HG02610 (cell line): ENCODE results near the gene ADAM19.

Experiments used
- ATAC-seq: cut with Tn5 transposase; IDR thresholded peaks from one replicate; pipeline ENCODE4 v1.9.1; 2021; ENCODE audit warnings: mild to moderate bottlenecking, moderate library complexity; ENCODE audit not compliant: unreplicated experiment

The ADAM19 gene

DNA sequence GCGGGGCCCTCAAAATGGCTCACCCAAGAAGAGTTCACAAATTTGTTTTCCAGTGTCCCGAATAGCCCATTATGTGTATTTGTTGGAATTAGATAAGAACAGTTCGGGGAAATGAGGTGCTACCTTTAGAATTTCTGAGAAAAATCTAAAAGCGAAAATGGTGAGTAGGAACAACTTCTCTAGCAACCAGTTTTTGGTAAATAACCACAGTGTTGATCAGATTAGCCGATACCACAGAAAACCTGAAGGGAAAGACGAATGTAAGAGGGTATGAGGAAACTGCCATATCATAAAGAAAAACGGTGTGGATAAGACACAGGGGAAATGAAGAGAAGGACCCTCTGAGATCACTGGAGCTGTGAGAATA is 31.0 kb downstream of the ADAM19 start:
- ATAC-seq: no peak

DNA sequence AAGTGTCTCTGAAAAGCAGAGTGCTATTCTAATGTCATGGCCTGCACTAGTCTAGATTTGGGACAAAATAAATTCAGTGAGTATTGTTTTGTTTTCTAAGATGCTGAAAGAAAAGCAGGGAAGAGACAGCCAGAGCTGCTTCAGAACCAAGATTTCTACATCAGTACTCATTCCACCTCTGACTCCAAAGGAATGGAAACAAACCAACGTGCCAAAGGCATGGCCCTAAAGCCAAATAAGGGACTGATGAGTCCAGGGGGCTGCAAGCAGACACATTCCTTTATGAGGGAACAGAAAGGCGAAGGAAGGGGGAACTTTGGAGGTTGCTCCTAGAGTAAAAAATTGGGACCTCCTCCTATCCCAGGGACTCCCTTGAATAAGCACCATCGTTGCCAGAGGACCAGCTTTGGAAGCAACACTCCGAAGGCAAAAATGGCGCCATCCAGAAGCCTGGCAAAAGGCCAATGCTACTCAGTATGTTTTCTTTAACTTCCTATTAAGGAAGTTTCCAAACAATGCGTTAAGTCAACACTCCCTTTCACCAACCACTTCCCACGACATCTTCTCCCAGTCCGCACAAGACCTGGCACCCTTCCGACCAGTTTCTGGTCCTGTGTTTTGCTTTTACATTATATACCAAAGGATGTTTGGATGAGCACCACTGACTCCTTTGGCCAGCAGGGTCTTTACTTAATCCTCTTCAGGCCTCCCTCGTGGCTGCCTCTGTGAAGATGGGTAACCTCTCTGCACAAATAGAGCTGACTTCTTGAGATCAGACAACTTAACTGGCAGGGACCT is 31.6 kb downstream of the ADAM19 start:
- no peak for ATAC-seq

DNA sequence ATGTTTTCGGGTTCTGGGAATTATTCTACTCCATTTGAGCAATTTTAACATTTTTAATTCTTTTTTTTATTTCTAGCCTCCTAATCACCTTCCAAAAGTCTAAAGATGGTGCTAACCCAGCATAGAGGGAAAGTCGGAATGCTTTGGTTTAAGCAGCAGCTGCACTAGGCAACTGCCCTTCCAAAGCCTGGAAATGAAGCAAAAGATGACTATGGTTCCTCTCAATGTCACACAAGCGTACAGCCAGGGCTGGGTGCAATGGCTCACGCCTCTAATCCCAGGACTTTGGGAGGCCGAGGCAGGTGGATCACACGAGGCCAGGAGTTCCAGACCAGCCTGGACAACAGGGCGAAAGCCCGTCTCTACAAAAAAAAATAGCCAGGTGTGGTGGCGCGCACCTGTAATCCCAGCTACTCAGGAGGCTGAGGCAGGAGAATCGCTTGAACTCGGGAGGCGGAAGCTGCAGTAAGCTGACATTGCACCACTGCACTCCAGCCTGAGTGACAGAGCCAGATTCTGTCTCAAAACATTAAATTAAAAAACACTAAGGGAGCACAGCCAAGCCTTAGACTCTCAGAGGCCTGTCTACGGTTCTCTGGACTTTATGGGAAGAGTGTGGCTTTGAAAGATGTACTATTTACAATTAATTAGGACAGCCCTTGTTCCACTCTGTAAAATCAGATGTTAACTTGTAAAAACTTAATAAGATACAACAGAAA is 33.1 kb downstream of the ADAM19 start:
- no peak for ATAC-seq

DNA sequence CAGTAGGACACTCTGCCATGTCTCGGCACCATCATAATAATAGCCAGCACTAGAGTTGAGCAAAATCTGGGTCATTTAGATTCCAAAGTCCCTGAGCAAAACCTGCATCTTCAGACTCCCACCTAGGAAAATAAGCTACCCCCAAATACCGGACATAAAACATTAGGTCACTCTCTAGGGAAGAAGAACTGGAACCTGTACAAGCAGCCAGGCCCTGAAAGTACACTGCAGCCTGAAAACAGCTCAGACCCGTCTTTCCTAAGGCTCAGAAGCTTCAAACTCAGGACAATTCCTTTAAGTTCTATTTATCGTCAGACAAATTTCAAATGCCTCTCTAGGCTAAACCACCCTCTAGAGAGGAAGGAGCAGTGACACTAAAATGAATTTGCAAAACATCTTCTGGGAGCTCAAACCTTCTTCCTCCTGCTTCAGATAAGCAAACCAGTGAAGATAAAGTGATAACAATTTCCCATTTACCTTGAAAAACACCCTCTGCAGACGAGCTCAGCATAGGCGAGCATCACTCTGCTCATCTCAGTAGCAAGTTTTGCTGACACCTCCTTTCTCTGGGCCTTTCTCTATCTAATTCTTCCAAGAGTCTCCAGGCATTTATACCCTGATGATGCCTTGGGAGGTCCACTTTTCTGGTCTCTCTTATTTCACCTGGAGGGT is 34.0 kb downstream of the ADAM19 start:
- ATAC-seq: no peak

DNA sequence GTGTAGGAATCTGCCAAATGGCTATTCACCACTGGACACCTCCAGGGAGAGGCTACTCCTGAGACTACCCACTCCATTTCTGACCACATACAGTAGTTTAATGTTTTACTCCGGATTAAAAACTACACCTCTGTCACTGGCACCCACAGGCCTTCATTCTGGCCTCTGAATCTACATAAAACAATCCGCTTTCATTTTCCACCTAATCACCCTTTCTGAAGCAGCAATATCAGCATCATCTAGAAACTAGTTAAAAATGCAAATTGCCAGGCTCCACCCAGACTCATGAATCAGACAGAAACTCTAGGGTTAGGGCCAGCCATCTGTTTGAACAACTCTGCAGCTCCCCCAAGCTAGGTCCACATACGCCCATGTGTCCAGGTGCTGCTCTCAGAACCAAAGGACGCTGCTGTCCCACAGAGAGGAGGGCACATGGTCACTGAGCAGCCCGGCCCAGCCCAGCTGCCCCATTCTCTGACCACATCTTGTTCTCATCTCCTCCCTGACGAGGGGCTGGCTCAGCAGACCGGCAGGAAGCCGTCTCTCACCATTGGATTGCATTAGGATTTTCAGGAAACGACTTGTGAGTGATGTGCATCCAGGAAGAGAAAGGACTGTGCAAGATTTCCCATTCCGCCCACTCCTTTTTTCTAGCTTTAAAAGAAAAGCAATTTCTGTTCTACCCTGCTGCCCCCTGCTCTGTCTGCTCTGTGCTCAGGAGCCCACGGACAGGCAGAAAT is 34.7 kb downstream of the ADAM19 start:
- ATAC-seq: peak; percentile 97

DNA sequence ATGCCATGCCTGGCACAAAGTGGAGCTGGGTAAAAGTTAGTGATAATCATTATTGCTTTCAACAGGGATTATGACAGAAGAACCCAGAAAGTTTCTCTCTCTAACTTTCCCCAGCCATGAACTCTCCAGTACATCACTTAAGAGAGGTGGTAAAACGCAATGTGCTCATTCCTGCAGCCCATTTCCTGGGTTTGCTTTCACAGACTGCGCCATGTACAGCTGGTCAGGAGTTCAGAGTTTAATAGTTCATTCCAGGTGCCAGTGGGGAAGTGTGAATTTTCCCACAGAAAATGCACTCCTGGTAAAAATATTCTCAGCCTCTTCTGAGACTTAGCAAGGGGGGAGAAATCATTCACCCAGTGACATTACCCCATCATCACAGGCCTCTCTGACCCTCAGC is 35.5 kb downstream of the ADAM19 start:
- ATAC-seq: no peak

DNA sequence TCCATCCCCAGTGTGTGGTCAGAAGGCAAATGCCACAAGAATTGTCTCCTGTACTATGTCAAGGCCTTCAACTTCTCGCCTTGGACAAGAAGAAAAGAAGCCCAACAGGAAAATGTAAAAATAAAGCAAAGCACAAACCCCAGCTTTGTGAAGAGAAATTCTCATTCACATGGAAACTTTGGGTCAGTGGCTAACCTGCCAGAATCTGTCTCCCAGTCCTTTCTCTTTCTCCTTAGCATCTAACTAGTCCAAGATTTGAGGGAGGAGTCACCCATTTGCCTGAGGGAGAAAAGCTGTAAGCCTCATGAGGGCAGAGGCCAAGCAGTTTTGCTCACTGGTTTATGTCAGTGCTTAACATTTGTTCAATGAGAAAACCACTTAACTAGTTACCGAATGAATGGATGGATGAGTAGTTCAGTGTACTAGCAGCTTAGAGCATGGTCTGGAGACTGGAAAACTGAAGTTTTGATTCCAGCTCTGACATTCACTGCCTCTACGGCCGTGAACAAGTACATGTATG is 36.0 kb downstream of the ADAM19 start:
- no peak for ATAC-seq

DNA sequence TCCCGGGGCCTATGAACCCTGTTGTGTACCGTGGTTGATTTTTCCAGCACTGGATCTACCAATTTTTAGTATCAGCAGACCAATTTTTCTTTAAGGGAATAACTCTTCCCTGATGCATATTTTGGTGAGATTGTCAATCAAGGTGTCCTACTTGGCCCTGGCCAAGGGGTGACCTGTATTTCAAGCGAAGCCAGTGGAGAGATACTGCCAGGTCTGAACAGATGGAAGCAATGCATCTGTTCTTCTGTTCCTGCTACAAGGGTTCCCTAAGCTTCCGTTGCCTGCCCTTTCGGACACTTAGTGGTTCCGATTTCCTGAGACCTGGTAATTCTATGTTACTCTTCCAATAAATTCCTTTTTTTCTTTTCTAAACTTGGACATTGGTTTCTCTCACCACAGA is 37.3 kb downstream of the ADAM19 start:
- ATAC-seq: no peak

DNA sequence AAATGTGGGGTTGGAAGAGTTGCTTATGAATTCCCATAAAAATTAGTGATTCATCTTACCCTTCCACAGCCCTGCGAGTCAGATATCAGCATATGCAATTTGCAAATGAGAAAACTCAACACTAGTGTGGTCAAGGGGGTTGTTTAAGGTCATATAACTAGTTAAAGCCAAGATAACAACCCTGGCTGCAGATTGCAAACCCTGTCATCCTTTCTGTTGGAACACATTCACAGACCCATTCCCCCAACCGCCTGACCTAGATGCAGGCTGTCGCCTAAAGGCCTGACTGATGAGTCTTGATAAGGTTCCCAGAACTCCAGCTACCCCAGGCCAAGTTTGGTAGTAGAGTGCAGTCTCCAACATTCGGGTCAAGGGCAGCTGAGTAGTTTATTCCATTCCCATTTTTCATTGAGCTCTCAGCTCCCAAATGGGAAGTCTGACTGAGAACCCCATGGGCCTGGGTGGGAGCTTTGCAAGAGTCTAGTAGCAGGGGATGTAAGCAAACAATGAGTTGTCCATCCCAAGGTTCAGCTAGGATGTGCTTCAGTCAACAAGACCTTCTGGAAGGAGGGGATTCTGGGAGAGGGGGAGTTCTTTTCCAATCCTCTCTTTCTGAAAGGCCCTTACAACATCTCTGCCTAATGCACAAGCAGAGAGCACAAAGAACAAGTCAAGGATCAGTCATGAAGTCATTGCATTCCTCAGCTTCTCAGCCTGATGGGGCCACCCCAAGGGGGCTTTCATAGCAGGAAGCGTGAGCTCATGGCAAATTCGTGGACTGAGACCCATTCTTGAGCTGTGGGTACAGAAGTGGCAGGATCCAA is 40.3 kb downstream of the ADAM19 start:
- ATAC-seq: no peak

DNA sequence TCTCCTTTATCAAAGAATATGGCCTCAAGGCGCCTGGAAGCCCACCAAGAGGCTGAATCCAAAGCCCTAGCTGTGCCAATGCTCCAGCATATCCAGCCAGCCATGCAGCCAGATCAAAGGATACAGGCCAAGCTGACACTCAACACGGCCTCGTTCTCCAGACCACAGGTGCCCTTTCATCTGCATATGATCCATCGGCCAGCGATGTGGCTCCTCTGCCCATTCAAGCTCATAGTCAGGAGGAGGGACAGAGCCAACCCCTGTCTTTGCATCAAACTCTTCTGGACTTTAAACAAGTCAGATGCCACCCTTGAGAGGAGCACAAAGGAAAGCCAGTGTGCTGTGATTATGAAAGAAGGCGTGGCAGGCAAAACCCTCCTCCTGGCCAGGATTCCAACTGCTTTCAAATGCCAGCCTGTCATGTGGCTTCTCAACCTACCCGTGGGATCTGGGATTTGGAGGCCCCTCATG is 42.5 kb downstream of the ADAM19 start:
- ATAC-seq: no peak

DNA sequence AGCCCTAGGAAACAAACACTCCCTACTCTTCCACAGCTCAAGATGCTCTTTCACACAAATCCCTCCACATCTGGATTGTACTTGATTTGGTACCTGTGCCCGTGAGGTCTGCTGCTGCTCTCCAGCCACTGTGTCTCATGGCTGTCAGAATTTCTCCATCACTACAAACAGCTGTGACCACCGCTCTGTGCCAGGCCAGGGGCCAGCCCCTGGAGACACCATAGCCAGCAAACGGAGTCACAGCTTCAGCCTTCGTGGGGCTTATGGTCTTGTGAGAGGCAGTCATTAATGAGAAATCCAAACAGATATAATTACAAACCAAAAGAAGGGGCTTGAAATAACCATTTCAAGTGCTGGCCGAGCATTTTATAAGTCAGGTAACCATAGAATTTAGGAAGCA is 43.6 kb downstream of the ADAM19 start:
- no peak for ATAC-seq

DNA sequence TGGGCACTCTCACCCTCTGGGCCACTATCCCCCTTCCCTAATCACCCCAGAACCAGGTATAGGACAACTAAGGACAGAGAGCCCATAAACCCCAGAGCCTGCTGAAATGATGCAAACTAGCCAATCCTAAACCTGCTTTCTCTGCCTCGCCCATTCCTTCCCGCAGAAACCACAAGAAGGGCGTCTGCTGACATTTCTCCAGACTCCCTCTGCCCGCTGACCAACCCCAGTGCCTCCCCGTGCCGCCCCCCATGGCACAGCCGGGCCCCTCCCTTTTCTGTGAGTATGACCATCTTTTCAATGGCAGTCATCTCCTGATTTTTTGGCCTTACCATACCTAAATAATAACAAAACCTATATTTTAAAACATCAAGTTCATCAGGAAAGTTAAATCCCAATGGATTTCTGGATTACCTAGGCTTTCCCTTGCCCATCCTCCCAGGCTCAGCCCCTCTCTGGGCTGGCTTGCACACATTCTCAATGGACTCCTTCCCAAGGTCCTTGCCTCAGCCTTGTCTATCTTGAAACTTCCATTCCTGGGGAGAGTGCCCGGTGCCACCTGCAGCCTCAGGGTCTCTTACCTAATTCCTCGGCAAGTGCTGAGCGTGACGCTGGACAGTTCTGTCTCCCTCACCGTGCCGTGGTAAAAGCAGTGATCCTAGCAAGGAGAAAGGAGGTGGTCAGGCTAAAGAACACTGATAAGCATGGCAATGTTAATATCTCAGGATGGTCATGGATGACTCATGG is 45.2 kb downstream of the ADAM19 start:
- no peak for ATAC-seq

DNA sequence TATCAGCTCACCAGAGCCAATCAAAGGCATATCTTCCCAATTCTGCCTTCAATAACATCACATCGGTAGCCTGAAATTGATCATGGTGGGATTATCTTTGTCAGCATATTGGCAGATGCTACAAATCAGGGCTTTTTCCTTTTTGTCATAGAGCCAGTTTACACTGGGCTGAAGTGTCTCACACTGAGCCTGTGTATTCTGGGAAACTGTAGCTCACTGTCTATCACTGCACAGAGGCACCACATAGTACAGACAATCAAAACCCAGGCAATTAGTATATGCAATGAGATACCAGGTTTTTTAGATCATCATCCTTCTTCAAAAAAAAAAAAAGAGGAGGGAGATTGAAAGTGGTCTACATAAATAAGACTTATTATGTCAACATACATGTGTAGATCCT is 46.6 kb downstream of the ADAM19 start:
- no peak for ATAC-seq

DNA sequence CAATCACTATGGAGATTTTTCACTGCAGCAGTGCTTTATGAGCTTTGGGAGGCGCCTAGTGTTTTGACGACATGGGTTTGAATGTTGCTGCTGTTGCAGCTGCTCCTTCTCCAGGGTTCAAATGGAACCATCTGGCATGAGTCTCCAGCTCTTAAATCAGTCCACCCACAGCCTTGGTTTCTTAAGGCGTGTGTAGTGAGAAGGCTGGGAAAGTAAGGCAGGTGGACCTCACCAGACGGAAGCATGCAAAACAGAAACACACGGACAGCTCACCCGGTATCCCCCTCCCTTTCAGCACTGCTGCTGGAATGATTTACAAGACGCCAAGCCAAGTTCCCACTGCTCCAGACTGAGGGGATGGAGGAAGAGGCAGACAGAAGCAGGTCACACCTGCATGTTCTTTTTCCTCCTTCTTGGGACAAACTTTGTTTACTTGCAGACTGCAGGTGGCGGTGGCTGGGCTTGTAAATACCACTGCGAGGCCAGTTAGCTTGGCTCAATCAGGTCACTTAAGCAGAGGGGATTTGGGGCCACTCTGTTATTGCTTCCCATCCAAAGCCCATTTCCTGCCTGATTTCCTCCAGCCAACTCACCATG is 47.4 kb downstream of the ADAM19 start:
- no peak for ATAC-seq

DNA sequence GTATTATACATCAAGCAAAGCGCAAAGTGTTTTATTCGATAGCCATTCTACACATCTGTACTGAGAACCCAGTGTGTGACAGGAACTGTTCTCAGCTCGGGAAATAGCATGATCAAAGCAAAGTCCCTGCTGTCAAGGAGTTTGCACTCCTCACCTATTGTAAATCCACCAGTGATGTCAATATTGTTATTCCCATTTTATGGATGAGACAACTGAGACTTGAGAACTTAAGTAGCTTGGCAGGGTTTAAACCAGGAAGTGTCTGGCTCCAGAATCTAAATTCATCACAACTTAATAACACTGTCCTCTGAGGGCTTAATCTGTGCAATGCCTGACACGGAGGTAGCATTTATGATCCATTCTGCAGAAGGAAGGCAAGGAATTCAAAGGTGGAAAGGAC is 50.7 kb downstream of the ADAM19 start:
- ATAC-seq: no peak

DNA sequence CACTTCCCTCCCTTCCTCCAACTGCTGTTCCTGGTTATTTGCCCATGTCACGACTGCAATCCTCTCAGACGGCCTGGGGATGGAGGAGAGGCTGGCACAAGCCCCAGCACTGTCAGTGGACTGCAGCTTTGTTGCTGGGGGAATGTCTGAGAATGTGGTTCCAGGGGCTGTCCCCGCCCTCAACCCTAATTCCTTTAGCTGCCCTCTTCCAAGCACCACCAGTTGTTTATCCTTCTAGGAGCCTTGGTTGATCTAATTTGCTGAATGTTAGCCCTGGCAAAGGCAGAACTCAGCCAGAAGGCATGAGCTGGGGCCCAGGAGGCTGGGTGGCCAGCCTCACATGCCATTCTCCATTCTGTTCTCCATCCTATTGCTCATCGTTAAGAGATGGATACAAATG is 51.6 kb downstream of the ADAM19 start:
- no peak for ATAC-seq

DNA sequence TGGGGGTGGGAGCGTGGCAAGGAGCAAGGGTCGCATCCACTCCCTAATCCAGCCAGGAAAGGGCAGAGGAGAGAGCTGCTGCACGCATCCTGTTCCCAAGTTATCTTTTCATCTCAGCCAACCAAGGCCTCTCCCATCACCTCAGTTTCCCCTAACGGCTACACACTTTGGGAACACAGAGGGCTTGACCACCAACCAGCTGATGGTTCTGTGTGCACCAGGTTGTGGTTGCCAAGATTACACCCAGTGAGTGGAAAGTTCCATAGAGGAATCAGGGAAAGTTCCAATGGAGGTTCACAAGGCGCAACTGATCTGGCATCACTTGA is 53.9 kb downstream of the ADAM19 start:
- ATAC-seq: no peak

DNA sequence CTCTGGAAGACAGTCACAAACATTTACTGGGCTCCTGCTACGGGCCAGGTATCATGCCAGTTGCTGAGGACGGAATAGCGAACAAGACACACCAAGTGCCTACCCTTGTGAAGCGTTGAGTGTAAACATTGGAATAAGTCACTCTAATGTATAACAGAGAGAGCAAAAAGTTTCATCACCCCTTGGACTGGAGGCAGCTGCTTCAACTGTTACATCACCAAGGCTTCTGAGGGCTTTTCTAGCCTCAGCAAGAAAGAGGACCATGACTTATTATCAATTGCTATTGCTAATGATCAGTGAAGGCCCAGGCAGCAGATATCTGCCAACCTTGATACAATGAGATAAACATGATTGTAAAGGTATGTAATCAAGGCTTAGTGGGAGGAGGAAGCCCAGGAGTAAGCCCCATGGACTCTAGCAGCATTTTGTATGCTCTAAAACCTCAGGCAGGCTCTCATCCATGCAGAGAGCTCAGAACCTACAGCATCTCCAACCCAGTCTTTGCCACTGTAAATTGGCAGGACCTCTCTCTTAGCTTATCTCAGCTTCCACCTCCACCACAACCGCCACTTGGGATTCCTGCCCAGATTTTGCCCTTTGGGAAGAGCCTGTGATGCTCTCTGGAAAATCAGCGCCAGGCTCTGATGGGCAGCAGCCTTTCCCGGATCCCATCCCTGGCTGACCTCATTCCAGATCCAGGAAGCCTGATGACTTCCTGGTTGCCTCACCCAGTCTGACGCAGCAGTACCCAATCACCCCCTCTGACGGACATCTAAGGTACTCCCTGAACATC is 54.5 kb downstream of the ADAM19 start:
- no peak for ATAC-seq
